ENCODE results near the gene PRKCE.

Gene PRKCE

DNA sequence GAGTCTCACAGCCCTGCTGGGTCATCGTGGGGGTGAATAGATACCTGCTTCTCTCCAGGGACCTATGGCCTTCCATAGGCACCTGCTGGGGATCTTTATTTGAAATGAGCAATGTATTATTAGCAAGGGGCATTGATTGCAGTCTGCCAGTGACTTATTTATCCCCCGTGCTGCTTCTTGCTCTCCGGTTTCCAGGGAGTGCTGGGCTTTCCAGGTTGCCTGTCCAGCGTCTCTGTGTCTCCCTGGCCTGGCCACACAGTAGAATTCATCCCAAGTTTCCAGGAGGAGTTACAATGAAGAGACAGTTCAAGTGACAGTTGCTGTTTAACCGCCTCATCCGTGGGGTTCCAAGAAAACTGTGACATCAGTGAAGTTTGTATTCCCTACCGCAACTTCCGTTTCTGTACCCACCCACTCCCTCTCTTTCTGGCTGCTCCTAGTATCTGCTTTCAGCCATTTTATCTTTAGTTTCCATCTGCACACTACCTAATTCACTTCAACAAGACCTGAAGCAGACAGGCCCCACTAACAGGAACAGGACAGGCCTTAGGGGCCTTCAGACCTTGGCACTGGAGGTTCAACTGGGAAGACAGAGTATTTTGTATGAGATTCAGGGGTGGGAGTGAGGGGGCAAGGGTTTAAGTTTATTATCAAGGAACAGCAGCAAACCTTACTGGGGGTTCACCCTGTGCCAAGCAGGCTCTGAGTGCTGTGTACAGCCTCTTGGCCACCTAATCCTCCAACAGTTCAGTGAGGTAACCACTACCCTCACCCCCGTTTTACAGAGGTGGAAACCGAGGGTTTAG lies 134.8 kb downstream of the PRKCE start:
- no peak for DNase-seq

DNA sequence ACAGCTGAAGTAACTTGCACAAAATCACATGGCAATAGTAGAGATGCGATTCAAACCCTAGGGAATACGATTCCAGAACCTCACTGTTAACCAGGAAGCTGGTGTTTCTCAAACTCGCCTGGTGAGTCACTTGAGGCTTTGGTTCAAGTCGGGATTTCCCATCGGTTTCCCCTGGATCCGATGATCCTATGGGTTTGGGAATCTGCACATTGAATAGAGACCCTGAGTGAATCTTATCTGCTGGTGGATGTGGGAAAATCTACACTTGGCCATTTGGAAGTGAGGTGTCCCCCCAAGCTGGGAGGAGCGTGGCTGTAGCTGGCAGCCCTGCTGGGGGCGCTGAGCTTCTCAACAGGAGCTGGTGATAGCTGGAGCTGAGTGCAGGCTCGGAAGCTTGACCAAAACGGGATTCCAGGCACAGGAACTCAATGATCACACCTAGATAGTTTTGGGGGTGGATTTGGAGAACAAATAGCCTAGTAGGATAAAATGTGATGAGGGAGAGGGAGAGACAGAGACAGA lies 135.4 kb downstream of the PRKCE start:
- no peak for DNase-seq

DNA sequence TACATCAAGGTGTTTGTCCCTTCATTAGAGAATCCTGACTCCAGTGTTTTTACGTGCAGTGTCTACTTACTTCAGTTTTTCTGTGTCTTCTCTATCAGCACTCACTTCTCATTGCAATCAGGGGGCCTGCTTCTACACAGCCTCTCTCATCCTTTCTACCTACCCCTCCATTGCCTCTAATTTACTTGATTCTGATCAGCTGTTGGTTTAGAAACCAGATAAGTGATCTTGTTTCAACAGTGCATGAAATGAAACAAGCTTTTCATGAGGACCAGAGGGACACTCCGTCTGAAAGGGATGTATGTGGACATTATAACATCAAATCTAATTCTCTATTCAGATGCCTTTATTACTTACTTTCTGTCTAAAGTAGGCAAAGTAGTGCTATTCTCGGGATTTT lies 136.9 kb downstream of the PRKCE start:
- DNase-seq: no peak

DNA sequence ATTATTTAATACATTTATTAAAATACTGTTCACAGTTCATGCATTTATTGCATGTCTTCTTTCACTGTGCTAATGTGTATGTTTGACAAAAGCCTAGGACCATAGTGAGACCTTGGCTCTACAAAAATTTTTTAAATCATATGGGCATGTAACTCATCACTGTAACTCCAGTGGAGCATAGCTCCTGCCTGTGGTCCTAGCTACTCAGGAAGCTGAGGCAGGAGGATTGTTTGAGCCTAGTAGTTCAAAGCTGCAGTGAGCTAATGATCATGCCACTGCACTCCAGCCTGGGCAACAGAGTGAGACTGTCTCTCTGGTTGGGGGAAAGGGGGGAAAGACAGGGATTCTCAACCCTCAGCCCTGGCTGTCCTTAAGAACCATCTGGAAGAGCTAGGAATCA lies 137.8 kb downstream of the PRKCE start:
- DNase-seq: no peak

DNA sequence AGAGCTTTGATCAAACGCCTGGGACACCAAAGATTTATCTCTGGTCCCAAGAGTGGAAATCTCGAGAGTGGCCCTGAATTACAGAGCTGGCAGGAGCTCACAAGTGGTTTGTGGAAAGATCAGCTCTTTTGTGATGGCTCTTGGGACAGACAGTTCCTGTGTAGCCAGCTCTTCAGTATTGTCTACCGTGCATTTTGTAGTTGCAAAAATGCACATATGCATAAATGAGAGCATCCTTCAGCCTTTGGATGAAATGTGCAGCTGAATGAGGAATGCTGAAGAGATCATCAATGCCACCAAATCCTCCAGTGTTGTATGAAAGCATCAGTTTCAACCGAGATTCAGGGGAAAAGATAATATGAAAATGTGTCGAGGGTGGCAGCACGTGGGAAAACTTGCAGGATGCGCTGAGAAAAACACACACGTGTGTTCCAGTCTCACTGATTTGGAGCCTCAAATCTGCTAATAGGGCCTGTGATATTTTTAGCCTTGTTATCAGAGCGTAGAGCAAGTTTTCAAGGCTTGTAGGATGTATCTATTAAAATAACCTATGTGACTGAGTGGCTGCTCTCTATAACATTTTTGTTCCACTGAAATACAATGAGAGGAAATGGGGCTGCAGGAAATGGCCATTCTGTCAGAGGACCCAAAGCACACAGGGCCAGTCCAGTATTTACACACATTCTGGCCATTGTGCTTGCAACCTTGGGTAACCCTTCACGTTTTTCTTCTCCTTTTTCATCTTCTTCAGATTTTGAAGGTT lies 138.7 kb downstream of the PRKCE start:
- DNase-seq: no peak

DNA sequence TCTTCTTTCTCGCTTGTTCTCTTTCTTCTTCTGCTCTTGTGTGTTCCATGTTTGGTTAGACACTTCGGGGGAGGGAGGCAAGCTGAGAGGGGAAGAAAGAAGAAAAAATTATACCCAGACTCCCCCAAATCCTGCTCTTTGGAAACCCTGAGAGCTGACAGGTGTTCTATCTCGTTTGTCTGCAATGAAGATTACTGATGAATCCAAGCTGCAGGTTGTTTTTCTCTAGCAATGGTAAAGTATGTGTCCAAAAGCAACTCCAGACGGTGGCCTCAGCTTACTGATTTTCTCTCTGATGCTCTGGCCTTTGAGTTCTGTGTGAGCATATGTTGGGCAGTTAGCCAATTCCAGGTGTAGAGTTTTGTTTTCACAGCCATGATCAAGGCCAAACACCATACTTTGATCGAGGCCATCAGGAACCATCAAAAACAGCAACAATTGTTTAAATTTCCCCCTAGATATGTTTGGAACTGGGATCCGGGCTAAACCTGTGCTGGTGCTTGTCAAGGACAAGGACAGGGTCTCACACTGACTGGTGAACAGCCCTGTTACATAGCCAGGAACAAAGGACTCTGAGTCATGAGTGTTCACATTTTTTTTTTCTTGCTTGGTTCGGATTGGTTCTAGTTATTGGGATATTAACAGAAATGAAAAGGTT lies 142.0 kb downstream of the PRKCE start:
- DNase-seq: no peak

DNA sequence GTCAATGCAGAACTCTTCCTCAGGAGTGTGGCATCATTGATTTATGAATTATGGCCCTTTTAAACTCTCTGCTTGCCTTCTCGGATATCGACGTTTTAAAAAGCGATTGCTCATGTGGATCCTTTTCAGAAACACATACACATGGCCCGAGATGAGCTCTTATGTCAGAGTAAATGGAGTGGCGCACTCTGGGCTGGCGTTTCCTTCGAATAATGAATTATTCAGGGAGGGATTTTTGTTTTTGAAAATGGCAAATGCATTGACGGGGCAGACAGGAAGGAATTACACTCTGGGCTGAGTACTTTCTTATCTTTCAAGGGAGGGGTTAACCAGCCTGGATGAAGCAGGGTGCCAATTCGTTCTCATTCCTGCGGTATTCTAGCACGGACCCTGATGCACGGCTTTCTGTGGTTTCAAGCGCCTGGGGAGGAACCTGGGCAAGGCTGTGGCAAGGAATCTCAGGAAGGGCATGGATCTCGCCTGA lies 142.7 kb downstream of the PRKCE start:
- no peak for DNase-seq

DNA sequence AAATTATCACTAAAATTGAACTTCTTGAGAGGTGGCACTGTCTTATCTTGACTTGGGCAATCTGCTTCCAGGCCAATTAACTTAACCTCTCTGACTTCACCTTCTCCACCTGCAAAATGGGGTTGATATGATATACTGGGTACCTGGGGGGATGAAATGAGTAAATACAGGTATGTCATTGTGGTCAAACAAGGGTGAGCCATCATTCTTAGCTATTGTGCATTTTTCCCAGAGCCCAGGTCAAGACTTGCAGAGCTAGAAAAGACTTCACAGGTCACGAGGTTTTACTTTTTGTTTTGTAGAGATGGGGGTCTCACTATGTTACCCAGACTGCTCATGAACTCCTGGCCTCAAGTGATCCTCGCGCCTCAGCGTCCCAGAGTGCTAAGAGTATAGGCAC lies 145.0 kb downstream of the PRKCE start:
- DNase-seq: no peak

DNA sequence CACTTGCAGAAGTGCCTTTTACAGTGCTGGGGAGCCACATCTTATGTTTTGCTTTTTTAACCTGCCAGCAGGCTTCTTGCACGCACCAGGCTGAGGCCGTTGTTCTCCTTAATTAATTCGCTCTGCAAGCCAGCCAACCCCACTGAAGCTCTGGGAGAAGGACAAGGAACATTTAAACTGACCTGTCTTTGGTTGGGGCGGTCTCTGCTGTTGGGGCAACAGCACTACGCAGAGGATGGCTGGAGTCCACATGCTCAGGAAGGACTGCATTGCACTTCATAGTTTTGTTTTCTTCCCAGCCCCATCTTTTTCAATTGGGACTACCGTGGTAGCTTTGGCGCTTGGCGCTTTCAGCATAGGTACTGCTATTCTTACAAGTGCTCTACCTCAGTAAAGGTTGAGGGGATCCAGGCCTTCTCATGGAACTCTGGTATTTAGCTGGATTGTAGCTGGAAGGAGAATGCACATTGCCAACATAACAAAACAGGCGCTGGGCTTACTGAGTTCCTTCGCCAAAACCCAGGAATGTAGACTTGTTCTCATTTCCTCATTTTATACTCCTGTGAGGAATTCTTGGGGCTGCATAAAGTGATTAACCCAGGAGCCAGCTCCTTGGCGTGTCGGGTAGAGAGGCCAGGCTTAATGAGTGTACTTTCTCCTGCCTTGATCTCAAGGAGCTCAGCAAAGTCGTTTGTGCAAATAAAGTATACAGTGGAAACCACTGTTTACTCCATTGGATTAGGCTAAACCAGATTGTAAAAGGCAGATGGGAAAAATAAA lies 146.2 kb downstream of the PRKCE start:
- DNase-seq: no peak

DNA sequence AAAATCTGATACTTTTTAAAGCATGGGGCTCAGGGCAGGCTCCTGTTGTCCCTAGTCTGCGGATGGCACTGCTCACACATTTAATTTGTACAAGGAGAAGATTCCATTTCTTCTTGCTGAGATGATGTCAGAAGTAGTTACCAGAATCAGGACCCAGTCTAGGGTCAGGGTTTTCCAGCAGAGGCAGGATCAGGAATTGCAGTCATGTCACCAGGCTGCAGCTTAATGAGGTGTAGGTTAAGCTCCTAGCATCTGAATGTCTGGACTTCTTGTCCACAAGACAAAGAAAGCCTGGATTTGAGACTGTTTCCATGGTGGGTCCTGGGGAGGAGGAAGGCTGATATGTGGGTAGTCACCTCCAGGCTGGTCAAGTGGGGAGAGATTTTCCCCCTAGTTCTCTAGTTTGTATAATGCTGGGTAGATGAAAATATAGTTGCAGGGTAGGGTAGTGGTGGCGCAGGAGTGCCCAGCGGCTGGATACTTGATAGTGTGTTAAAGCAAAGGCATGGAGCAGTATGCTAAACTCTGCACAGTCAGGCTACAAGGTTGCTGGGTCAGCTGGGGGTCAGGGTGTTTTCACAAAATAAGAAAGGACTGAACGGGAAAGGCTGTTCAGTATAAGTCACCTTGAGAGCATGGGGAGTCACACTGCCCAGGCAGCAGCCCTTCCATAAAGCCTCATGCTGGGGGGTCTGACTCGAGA lies 148.4 kb downstream of the PRKCE start:
- DNase-seq: no peak

DNA sequence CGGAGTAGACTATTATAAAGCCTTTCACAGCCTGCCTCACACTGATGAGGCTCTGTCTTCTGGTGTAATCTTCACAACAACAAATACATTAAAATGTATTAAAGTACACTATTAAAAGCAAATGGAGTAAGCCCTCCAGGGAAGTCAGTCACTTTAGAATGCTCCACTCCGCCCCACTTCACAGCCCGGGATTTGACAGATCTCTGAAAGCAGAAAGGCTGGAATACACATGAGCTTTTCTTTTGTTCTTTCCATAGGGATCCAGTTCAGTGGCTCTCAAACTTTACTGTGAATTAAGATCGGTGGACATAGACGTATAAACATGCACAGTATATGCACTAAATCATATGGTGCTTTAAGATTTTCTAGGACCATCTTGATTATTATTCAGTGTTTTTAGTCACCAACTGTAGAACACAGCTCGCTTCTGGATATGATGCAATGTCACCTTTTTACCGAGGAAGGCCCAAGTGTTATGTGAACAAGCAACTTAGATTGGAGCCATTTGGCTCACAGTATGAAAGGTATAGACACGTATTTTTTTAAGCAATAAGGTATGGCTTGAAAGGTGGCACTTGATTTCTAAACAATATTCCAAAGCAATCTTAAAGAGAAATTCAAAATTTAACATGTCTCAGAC lies 151.1 kb downstream of the PRKCE start:
- DNase-seq: no peak

- DNase-seq: no peak
Observed at GRCh38 chr2:45804987-45805755, 153.7 kb downstream of the PRKCE start.

GRCh38 chr2:45806563-45807358 lies 155.3 kb downstream of the PRKCE start:
- no peak for DNase-seq

DNA sequence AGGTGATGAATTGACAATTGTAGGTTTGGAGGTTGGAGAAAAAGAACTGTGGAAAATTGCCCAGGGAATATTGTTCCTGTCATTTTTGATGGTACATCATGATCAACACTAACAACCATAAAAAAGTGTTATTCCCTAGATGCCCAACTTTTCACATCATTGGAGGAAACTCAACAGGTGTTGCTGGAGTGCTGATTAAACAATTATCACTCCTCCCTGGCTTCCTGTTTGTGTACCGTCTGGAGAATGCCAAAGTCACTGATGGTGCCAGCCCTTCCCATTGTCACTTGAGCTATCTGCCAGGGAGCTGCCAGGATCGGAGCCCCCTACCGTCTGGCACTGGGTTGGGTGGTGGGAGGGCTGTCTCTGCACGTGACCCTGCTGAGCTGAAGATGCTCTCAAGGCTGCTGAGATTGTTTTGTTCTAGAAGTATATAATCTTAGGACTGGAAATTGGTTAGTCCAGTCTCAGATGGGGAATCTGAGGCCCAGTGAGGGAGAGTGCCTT lies 156.9 kb downstream of the PRKCE start:
- DNase-seq: no peak

DNA sequence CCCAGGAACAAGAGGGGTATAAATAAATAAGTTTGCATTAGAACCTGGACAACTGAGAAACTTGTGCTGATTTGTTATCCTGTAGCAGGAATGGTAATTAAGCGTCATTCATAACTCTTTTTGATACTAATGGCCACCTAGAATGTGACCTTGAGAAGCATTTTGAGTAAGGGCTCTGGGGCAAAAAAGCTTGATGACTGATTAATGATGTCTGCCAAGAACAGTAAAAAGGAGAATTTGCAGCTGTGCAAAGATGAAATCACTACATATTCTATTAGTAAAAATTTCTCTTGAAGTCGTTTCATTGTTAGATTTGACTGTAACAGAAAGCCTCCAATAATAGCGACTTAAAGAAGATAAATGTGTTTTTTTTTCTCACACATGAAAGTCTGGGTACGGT lies 157.7 kb downstream of the PRKCE start:
- DNase-seq: no peak

- no peak for DNase-seq
Observed at GRCh38 chr2:45812011-45812500, 160.6 kb downstream of the PRKCE start.

DNA sequence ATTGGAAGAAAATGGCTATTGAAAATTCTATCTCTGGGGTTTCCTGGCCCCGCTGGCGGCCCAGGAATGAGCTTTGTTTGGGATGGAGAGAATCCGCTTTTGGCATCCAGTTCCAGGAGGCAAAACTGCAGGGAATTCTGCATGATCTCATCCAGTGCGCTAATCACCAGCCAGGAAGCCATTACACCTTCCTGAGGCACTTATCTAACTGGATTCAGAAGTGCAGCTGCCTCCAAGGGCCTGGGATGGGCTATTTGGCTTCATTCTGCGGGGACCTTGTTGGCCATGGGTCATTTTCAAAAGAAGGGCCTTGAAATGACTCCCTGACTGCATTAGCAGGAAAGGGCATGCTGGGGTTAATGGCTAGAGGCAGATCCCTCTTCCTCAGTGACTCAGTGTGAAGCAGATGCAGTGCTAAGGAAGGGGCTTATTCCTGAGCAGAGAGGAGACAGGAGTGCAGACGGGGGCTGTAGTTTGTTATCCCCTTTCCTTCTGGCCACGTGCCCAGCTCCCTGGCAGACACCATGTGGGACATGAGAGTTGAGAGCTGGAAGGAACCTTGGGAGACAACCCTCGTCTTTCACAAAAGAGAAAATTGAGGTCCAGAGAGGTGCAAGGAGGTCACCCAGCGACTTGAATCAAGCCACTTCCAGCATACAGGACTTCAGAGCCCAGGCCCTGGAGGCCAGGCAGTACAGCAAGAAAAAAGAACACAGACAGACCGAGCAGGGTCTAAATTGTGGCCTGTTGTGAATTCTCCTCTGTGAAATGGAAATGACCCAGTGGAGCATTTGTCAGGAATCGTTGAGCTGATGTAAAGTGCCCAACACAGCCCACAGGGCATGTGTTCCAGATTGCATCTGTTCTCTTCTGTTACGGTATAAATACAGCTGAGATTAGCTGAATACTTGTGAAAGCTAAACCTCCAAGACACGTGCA lies 161.8 kb downstream of the PRKCE start:
- no peak for DNase-seq

DNA sequence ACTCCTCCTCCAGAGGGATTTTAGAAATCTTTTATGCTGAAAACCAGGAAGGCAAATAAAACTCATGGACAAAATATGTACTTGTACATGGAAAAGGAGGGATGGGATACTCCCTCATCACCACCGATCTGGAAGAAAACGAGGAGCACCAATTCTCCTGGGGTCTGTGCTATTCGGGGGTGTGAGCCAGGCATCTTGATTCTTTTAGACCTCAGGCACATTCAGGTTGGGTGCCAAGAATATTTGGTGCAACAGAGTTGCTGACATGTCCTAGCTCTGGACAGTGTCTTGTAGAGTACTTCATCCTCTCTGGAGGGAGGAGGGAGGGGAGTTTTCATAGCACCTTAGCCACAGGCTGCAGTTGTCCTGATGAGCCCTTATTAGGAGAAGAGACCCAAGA lies 163.0 kb downstream of the PRKCE start:
- no peak for DNase-seq
